Adrenal gland (tissue), 12 donors: Measurements from ENCODE around the gene TAS2R16. TPM values are rescaled to one million over a fixed set of nuclear protein-coding genes. Genes with fewer than 3 reads are reported as not detected.

ENCODE experiments used
- DNase-seq, 7 donors: peaks; one replicate each; pipeline ENCODE4 v3.0.0-alpha.2; 2019 to 2020
- H3K27ac ChIP-seq, 5 donors: fragments of 200-600 bp; sonication (generic) in 4 of 5; 1 replicate in 3 of 5; 2 replicates in 2 of 5; pipeline versions ENCODE4 v1.5.1 to v1.8.0; 2016 to 2020; ENCODE audit warnings: mild to moderate bottlenecking in 1 of 5
- H3K27me3 ChIP-seq: fragments of 200-600 bp; 2 replicates; pipeline ENCODE4 v1.8.0; 2021
- H3K36me3 ChIP-seq, 2 donors: fragments of 200-600 bp; replicated peaks in 1 of 2; 1 replicate in 1 of 2; 2 replicates in 1 of 2; pipeline versions ENCODE4 v1.5.1 to v1.8.0; 2018 to 2022
- H3K4me1 ChIP-seq, 2 donors: fragments of 200-600 bp; replicated peaks in 1 of 2; 1 replicate in 1 of 2; 2 replicates in 1 of 2; pipeline versions ENCODE4 v1.5.1 to v1.8.0; 2018 to 2021
- H3K4me3 ChIP-seq, 4 donors: fragments of 200-600 bp; sonication (generic) in 3 of 4; one replicate each; pipeline ENCODE4 v1.5.1; 2016 to 2018
- H3K9me3 ChIP-seq, 3 donors: fragments of 200-600 bp; sonication (generic) in 1 of 3; replicated peaks in 1 of 3; 1 replicate in 2 of 3; 2 replicates in 1 of 3; pipeline versions ENCODE4 v1.5.1 to v1.8.0; 2016 to 2021
- POLR2A ChIP-seq, 2 donors: fragments of 450-650 bp; IDR thresholded peaks; one replicate each; pipeline ENCODE4 v1.6.1; 2017; ENCODE audit warnings: antibody characterized with exemption in 2 of 2, mild to moderate bottlenecking in 2 of 2, moderate library complexity in 1 of 2
- WGBS, 4 donors: extraction: QIAGEN DNeasy Blood & Tissue Kit in 2 of 4; methylation state at CpG; one replicate each; pipeline versions ENCODE4 v1.1.5 to v1.1.7; 2013 to 2017; 5-methylcytosine and 5-hydroxymethylcytosine counted together
- intact Hi-C, 2 donors: fragments of 100-400 bp; cut with DNase I; formaldehyde crosslinking; loops; one replicate each; pipeline versions ENCODE4 v1.14.1 to v1.15.0; 2022 to 2023
- polyA plus RNA-seq, 3 donors: library from polyadenylated mRNA; stranded (reverse); fragments of 200-250 nt in 2 of 3; fragments of 350-450 nt in 1 of 3; fragmentation: Illumina TruSeq in 1 of 3; extraction: RNeasy Lipid Tissue Mini Kit (QIAGEN cat#74804) in 1 of 3; gene quantifications; one replicate each; pipeline ENCODE4 v1.2.3, GENCODE V29; 2013 to 2014
- total RNA-seq, 9 donors: library from RNA; depleted of rRNA in 4 of 9; stranded (reverse); fragments of >200 nt in 4 of 9; fragments of 120-200 nt in 1 of 9; fragmentation: NEBNext Ultra II Directional in 1 of 9; extraction: Animal tissue kit (Norgen Biotek cat#: 25700) in 1 of 9; gene quantifications; one replicate each; pipeline versions ENCODE4 v1.1.0 to v1.2.4, GENCODE V29; 2013 to 2023
- TF ChIP-seq, protein P1 (sequence below), 6 experiments: fragments of 450-650 bp in 4 of 6; fragments of 200-600 bp in 2 of 6; sonication (generic) in 1 of 6; IDR thresholded peaks; 1 replicate in 5 of 6; 2 replicates in 1 of 6; pipeline versions ENCODE4 v1.5.1 to v1.8.0; 2016 to 2021; ENCODE audit warnings: antibody characterized with exemption in 6 of 6, mild to moderate bottlenecking in 2 of 6, moderate library complexity in 1 of 6
- donor health status: healthy with polysubstance abuse.
- donor health status: Bipolar disorder and iron deficiency.
- donor health status: DM: yes; HTN: yes; CAD: no.
- donor health status: DM: no; HTN: no; CAD: no.
- donor health status: DM: no; HTN: no; CAD: no.
- donor health status: DM: yes; HTN: yes; CAD: no.

Gene TAS2R16
- total and polyA plus RNA-seq, 12 donors = not detected

DNA sequence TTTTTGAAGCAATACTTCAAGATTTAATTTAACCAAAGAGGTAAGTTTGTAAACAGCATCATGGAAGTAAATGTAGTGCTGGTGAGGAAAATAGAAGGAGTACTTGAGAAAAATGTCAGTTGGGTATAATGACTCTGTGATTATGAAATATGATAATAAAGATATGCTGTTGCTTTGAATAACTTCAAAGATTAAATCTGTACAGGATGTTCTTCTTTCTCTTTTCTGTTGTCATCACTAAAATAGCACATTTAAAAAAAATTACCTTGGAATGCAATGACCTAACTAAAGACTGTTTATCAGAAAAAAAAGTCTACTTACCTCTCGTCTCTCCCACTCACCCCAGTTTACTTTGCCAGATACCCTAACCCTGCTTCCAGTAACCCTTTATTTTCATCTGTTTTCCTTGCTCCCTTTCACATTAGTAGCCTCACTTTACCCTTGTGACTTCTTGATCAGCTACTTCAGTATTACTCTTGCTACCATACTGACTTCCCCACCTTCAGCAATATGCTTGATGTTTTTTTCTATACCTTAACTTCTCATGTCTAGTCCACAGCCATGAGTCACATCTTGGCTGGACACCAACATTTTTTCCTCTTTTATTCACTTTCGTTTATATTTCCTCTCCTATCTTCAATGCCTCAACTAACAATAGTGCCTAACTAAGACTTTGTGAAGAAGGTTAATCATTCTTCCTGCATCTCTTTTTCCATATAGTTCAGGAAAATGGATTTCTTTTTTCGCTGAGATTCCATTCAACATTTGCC, 29.7 kb upstream of the TAS2R16 start:
- Histone ChIP-seq H3K27ac (no peak overlapping the region), H3K36me3 (no peaks in the 10 kb centered on the region), H3K4me3 (no peak overlapping the region), H3K4me1 (no peaks in the 10 kb centered on the region), H3K9me3 (peaks cover 0 to 14% (median 0%) of the 10 kb centered on the region in 3 donors), H3K27me3 (no peaks in the 10 kb centered on the region)
- intact Hi-C loops = no loop called here
- TF ChIP-seq, protein P1, sequence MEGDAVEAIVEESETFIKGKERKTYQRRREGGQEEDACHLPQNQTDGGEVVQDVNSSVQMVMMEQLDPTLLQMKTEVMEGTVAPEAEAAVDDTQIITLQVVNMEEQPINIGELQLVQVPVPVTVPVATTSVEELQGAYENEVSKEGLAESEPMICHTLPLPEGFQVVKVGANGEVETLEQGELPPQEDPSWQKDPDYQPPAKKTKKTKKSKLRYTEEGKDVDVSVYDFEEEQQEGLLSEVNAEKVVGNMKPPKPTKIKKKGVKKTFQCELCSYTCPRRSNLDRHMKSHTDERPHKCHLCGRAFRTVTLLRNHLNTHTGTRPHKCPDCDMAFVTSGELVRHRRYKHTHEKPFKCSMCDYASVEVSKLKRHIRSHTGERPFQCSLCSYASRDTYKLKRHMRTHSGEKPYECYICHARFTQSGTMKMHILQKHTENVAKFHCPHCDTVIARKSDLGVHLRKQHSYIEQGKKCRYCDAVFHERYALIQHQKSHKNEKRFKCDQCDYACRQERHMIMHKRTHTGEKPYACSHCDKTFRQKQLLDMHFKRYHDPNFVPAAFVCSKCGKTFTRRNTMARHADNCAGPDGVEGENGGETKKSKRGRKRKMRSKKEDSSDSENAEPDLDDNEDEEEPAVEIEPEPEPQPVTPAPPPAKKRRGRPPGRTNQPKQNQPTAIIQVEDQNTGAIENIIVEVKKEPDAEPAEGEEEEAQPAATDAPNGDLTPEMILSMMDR (IDR thresholded peaks at IDR 0.05) = no peak
- TF ChIP-seq POLR2A (IDR thresholded peaks at IDR 0.05) = no peak
- DNase-seq = no peak
- WGBS, 4 donors = 46 to 54% (median 49%) methylated on average over 3 of the region's 3 CpGs

DNA sequence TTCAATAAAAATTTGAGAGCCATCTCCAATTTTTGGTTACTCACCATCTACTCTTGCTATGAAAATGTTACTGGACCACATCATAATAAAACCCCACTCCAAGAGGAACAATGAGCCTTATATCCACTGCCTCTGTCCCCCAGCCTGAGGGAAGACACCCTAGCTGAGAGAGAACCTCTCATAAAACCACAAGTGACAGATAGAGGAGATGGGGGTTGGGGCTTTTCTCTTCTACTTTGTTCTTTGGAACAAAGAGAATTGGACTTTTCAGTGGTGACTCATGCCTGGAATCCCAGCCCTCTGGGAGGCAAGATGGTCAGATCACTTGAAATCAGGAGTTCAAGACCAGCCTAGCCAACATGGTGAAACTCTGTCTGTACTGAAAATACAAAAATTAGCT, 27.6 kb upstream of the TAS2R16 start:
- TF ChIP-seq POLR2A (IDR thresholded peaks at IDR 0.05) = no peak
- TF ChIP-seq, protein P1 (IDR thresholded peaks at IDR 0.05) = no peak
- Histone ChIP-seq H3K27me3 (no peaks in the 10 kb centered on the region), H3K27ac (no peak overlapping the region), H3K4me1 (no peaks in the 10 kb centered on the region), H3K36me3 (no peaks in the 10 kb centered on the region), H3K9me3 (peaks cover 0 to 14% (median 0%) of the 10 kb centered on the region in 3 donors), H3K4me3 (no peak overlapping the region)
- intact Hi-C loops = no loop called here
- no peak for DNase-seq

DNA sequence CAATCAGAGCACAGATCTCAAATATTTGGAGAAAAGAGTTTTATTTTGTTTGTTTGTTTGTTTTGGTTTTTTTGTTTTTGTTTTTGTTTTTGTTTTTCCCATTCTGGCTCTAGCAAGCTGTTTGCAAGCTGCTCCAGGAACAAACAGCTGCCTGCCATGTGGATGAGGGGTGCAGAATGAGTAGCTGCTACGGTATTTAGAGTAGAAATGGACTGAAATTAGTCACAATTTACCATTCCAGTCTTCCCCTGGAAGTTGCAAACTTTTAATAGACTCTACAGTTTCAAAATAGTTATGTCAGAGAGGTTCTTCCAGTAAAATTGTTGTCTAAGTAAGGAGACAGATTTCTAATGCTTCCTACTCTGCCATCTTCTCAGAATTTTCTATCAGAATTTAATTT, 27.1 kb upstream of the TAS2R16 start:
- Histone ChIP-seq H3K4me3 (no peak overlapping the region), H3K27ac (no peak overlapping the region), H3K9me3 (peaks cover 0 to 14% (median 0%) of the 10 kb centered on the region in 3 donors), H3K27me3 (no peaks in the 10 kb centered on the region), H3K4me1 (no peaks in the 10 kb centered on the region), H3K36me3 (no peaks in the 10 kb centered on the region)
- WGBS, 4 donors = 37 to 63% (median 61%) methylated on average over 1 of the region's 1 CpG
- intact Hi-C loops = no loop called here
- TF ChIP-seq, protein P1 (IDR thresholded peaks at IDR 0.05) = no peak
- TF ChIP-seq POLR2A (IDR thresholded peaks at IDR 0.05) = no peak
- no peak for DNase-seq

DNA sequence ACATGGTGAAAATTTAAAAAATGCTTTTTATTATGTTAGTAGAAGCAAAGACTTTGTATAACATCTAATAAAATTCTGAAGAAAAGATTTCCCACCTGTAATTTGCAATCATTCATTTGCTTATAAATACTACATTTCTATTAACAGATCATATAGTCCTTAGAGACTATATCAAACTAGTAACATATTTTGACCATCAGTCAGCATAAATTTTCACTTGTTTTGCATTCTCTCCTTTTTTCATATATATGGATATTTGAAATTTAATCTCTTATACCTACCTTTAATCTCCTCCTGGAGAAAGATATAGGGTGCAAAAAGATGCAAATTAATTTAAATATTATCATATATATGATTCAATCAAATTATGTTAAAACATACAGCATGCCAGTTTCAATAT, 16.9 kb upstream of the TAS2R16 start:
- H3K27me3 ChIP-seq = no peaks in the 10 kb centered on the region
- no peak for DNase-seq
- H3K4me3 ChIP-seq = no peak overlapping the region
- TF ChIP-seq, protein P1 (IDR thresholded peaks at IDR 0.05) = no peak
- TF ChIP-seq POLR2A (IDR thresholded peaks at IDR 0.05) = no peak
- no peaks in the 10 kb centered on the region for H3K36me3 ChIP-seq
- H3K9me3 ChIP-seq = no peaks in the 10 kb centered on the region
- intact Hi-C loops = no loop called here
- H3K4me1 ChIP-seq = no peaks in the 10 kb centered on the region
- H3K27ac ChIP-seq = no peak overlapping the region
